PC-3 (cell line): Measurements from ENCODE around the gene TCF20. TPM values are rescaled to one million over a fixed set of nuclear protein-coding genes. Genes with fewer than 3 reads are reported as not detected.

Experiments used
- ATAC-seq: fragments of 200-7000 bp; cut with Tn5 transposase; 2 replicates; pipeline ENCODE4 v1.9.1; 2020; ENCODE audit warnings: mild to moderate bottlenecking, moderate library complexity
- BruUV-seq: library from RNA; stranded (reverse); fragments of 400-500 nt; replicated peaks from 2 replicates; lab custom pipeline; 2021; lab: Mats Ljungman, UMichigan
- CTCF ChIA-PET: fragments of 300-600 bp; sonication (Branson Sonifier 250); formaldehyde crosslinking; loops from one replicate; lab custom pipeline; 2022; ENCODE audit warnings: antibody characterized with exemption; lab: Charles Lee
- POLR2A ChIA-PET: fragments of 300-600 bp; sonication (Branson Sonifier 250); formaldehyde crosslinking; loops from one replicate; lab custom pipeline; 2022; ENCODE audit warnings: antibody characterized with exemption; ENCODE audit not compliant: unreplicated experiment; lab: Charles Lee
- DNase-seq: peaks from one replicate; pipeline ENCODE4 v3.0.0-alpha.2; 2015
- H2AFZ ChIP-seq: fragments of 300-600 bp; sonication (generic); 2 replicates; pipeline ENCODE4 v1.6.0; 2016; ENCODE audit warnings: antibody characterized with exemption, low read length
- H3F3A ChIP-seq: fragments of 300-600 bp; sonication (generic); one replicate; pipeline ENCODE4 v1.6.0; 2017; ENCODE audit warnings: antibody characterized with exemption, low read length, control low read depth, mild to moderate bottlenecking; ENCODE audit not compliant: unreplicated experiment
- H3K27ac ChIP-seq: fragments of 300-600 bp; sonication (generic); 2 replicates; pipeline ENCODE4 v1.5.1; 2016; ENCODE audit warnings: mild to moderate bottlenecking, low read length
- H3K27me3 ChIP-seq: fragments of 300-600 bp; sonication (generic); 2 replicates; pipeline ENCODE4 v1.6.1; 2016; ENCODE audit warnings: low read length, mixed read lengths
- H3K36me3 ChIP-seq: fragments of 300-600 bp; sonication (generic); 2 replicates; pipeline ENCODE4 v1.6.1; 2016; ENCODE audit warnings: low read depth, mixed run types, low read length, mixed read lengths
- H3K4me1 ChIP-seq: fragments of 300-600 bp; sonication (generic); 2 replicates; pipeline ENCODE4 v1.5.1; 2016; ENCODE audit warnings: low read length; ENCODE audit not compliant: insufficient read depth
- H3K4me2 ChIP-seq: fragments of 300-600 bp; sonication (generic); 2 replicates; pipeline ENCODE4 v1.6.0; 2016; ENCODE audit warnings: low read length
- H3K4me3 ChIP-seq: fragments of 300-600 bp; sonication (generic); 2 replicates; pipeline ENCODE4 v1.5.1; 2016; ENCODE audit warnings: mild to moderate bottlenecking, low read length, mixed read lengths
- H3K79me2 ChIP-seq: fragments of 300-600 bp; sonication (generic); 2 replicates; pipeline ENCODE4 v1.6.1; 2017; ENCODE audit warnings: low read length, mixed read lengths
- H3K9ac ChIP-seq: fragments of 300-600 bp; sonication (generic); 2 replicates; pipeline ENCODE4 v1.6.0; 2016; ENCODE audit warnings: mild to moderate bottlenecking, low read length
- H3K9me2 ChIP-seq: fragments of 300-600 bp; sonication (generic); replicated peaks from 2 replicates; pipeline ENCODE4 v1.6.1; 2016; ENCODE audit warnings: mixed run types, low read length, mixed read lengths
- H3K9me3 ChIP-seq: fragments of 300-600 bp; sonication (generic); 2 replicates; pipeline ENCODE4 v1.6.1; 2016; ENCODE audit warnings: low read length, mixed read lengths
- H4K20me1 ChIP-seq: fragments of 300-600 bp; sonication (generic); 2 replicates; pipeline ENCODE4 v1.6.1; 2016; ENCODE audit warnings: low read length, mixed read lengths
- EZH2 ChIP-seq: fragments of 300-600 bp; sonication (generic); IDR thresholded peaks from one replicate; pipeline ENCODE4 v1.6.1; 2017; ENCODE audit warnings: antibody characterized with exemption, mild to moderate bottlenecking, low read length; ENCODE audit not compliant: unreplicated experiment
- EZH2phosphoT487 ChIP-seq: fragments of 300-600 bp; sonication (generic); IDR thresholded peaks from 2 replicates; pipeline ENCODE4 v1.6.1; 2018; ENCODE audit warnings: mild to moderate bottlenecking, antibody characterized with exemption, low read length, borderline replicate concordance
- intact Hi-C: fragments of 100-400 bp; cut with micrococcal nuclease; formaldehyde crosslinking; loops from 2 replicates; pipeline ENCODE4 v1.9.0; 2023
- total RNA-seq: library from RNA; depleted of rRNA; stranded (reverse); fragments of >200 nt; gene quantifications from 2 replicates; pipeline ENCODE4 v1.2.3, GENCODE V29; 2014
- TF ChIP-seq, protein P1 (sequence below): fragments of 300-600 bp; sonication (generic); conservative IDR thresholded peaks from 2 replicates; pipeline ENCODE4 v1.5.1; 2017; ENCODE audit warnings: antibody characterized with exemption, low read depth, mild to moderate bottlenecking, low read length

Gene TCF20
- total RNA-seq, 1 experiment from 2014 or later, result 36.0 TPM

DNA sequence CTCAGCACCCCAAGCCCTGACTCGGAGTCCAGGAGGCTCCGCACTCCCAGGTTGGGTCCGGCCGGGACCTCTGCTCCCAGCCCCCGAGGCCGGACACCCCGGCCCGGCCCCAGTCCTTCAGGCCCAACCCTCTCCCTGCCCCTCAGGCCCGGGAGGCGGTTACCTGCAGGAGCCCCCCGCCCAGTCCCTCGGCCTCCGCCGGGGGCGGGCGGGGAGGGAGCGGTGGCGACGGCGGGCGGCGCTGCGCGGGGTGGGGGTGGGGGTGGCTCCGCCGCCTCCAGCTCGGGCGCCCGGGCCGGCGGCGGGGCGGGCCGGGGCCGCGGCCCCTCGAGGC is 310 bp downstream of the TCF20 start:
- DNase-seq (peak; percentile 32), ATAC-seq (peak; percentile 52)
- POLR2A ChIA-PET, result interaction anchor here (0.6 kb wide), 1 partner anchor 843 kb away, joined by 4 read pairs; no protein-coding TSS in a partner anchor
- H3K9me3 ChIP-seq, result no peaks in the 10 kb centered on the region
- H3K27me3 ChIP-seq, result no peaks in the 10 kb centered on the region
- no TSS peak for BruUV-seq
- H3K9ac ChIP-seq, result peak overlapping the region; percentile 99
- H3K79me2 ChIP-seq, result peaks cover 52% of the 10 kb centered on the region
- H4K20me1 ChIP-seq, result peaks cover 13% of the 10 kb centered on the region; the same call in 1 of the 2 replicates
- no peaks in the 10 kb centered on the region for H3K36me3 ChIP-seq
- peaks cover 8% of the 10 kb centered on the region for H3K4me1 ChIP-seq
- no peaks in the 10 kb centered on the region for H3F3A ChIP-seq
- H3K4me2 ChIP-seq, result peak overlapping the region; percentile 85
- CTCF ChIA-PET, result no interaction called here
- H3K27ac ChIP-seq, result peak overlapping the region; percentile 82
- no peaks in the 10 kb centered on the region for H3K9me2 ChIP-seq
- H3K4me3 ChIP-seq, result peak overlapping the region; percentile 75
- no peak for TF ChIP-seq EZH2
- TF ChIP-seq, protein P1, sequence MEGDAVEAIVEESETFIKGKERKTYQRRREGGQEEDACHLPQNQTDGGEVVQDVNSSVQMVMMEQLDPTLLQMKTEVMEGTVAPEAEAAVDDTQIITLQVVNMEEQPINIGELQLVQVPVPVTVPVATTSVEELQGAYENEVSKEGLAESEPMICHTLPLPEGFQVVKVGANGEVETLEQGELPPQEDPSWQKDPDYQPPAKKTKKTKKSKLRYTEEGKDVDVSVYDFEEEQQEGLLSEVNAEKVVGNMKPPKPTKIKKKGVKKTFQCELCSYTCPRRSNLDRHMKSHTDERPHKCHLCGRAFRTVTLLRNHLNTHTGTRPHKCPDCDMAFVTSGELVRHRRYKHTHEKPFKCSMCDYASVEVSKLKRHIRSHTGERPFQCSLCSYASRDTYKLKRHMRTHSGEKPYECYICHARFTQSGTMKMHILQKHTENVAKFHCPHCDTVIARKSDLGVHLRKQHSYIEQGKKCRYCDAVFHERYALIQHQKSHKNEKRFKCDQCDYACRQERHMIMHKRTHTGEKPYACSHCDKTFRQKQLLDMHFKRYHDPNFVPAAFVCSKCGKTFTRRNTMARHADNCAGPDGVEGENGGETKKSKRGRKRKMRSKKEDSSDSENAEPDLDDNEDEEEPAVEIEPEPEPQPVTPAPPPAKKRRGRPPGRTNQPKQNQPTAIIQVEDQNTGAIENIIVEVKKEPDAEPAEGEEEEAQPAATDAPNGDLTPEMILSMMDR, result no peak
- TF ChIP-seq EZH2phosphoT487, result no peak
- intact Hi-C loops, result no loop called here
- H2AFZ ChIP-seq, result peak overlapping the region; percentile 71

DNA sequence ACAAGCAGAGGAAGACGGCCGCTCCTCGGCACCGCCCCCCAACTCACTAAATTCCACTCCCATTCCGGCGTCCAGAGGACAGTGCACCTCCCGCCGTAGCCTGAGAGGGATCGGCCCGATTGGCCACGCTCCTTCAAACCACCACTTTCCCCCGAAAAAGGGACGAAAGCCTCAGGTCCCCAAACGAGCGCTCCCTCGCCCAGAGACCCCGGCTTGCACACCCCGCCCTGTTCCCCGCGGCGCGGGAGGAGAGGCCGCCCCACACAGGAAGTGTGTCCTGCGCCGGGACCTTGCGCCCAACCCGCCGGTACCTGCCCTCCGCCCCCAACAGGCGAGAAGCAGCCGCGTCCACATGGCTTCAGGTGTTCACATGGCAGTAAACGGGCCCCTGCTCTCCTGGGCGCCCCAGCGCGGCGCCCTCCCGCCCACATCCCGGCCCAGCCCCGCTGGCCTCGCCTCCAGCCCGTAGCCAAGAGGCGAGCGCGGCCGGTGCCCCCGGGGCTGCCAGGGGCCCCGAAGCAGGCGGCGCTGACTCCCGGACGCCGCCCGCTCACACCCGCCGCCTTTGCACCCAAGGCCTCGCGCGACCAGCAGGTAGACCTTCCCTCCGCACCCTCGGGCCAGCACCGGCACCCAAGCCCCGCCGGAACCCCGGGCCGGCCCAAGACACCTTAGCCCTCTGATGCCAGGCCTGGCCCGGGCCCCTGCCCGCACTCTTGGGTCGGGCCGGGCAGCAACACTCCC is 849 bp downstream of the TCF20 start:
- Histone ChIP-seq H3K27me3 (no peaks in the 10 kb centered on the region), H3K9me2 (no peaks in the 10 kb centered on the region), H3K27ac (peak overlapping the region; percentile 82), H3K4me3 (peak overlapping the region; percentile 75), H4K20me1 (peaks cover 19% of the 10 kb centered on the region; the same call in 1 of the 2 replicates), H3K9me3 (no peaks in the 10 kb centered on the region), H3K79me2 (peaks cover 58% of the 10 kb centered on the region), H2AFZ (peak overlapping the region; percentile 71), H3K4me1 (peaks cover 8% of the 10 kb centered on the region), H3K4me2 (peak overlapping the region; percentile 85), H3F3A (no peaks in the 10 kb centered on the region), H3K36me3 (no peaks in the 10 kb centered on the region), H3K9ac (peak overlapping the region; percentile 99)
- intact Hi-C loops, result loop anchor here (5.0 kb wide), 1 partner anchor 102 kb away; no protein-coding TSS in a partner anchor
- DNase-seq (peak; percentile 61), ATAC-seq (peak; percentile 75)
- TF ChIP-seq EZH2 (no peak), EZH2phosphoT487 (no peak)
- TF ChIP-seq, protein P1, result no peak
- ChIA-PET POLR2A (no interaction called here), CTCF (no interaction called here)
- no TSS peak for BruUV-seq
